ENCODE measurements around the gene SFRP4. TPM values are rescaled to one million over a fixed set of nuclear protein-coding genes. Genes with fewer than 3 reads are reported as not detected.
A peak's percentile ranks its signal among the peaks of the same experiment; 100 is the strongest.

SFRP4 gene
- total and polyA plus RNA-seq, 2 donors (not counting 1 experiment from before 2014, with no cell fraction given) = 1.5 to 7.3 TPM

GRCh38 chr7:37912756-37913155, 3.9 kb downstream of the SFRP4 start:
- H2AFZ ChIP-seq (ENCODE audit: low read length) = no peak overlapping the region
- no peak overlapping the region for H3K4me2 ChIP-seq (ENCODE audit: extremely low read depth, insufficient read depth, low read length)

GRCh38 chr7:37908221-37908788, 8.3 kb downstream of the SFRP4 start:
- Histone ChIP-seq H3K79me2 (ENCODE audit: control insufficient read depth, insufficient read depth, low read length) (no peaks in the 10 kb centered on the region), H3K9ac (ENCODE audit: insufficient read depth, low read length) (no peak overlapping the region), H4K20me1 (ENCODE audit: control insufficient read depth, extremely low read depth, insufficient read depth, low read length) (no peaks in the 10 kb centered on the region), H3K4me3 (replicated peaks in 1 of 4; ENCODE audit: control extremely low read depth in 1 of 4, insufficient read depth in 1 of 4, low read depth in 3 of 4, low read length in 4 of 4) (no peak overlapping the region), H3K27me3 (ENCODE audit: control insufficient read depth, insufficient read depth, low read length) (no peaks in the 10 kb centered on the region), H3K27ac (ENCODE audit: insufficient read depth, low read length) (no peak overlapping the region), H2AFZ (ENCODE audit: low read length) (no peak overlapping the region), H3K4me2 (ENCODE audit: extremely low read depth, insufficient read depth, low read length) (no peak overlapping the region), H3K9me3 (ENCODE audit: control insufficient read depth, insufficient read depth, low read depth, low read length) (no peaks in the 10 kb centered on the region), H3K36me3 (ENCODE audit: control insufficient read depth, insufficient read depth, low read length) (no peaks in the 10 kb centered on the region), H3K4me1 (ENCODE audit: control insufficient read depth, extremely low read depth, insufficient read depth, low read length) (peaks cover 2% of the 10 kb centered on the region)
- no peak for TF ChIP-seq CTCF (conservative IDR thresholded peaks at IDR 0.05 in 1 of 2, IDR thresholded peaks at IDR 0.05 in 1 of 2; ENCODE audit: low read depth in 1 of 2, low read length in 2 of 2)
- no peak for TF ChIP-seq EZH2 (IDR thresholded peaks at IDR 0.05; ENCODE audit: low read length, missing control alignments)
- peak; percentile 52 to 99 for DNase-seq (ENCODE audit: low read depth in 2 of 2)

More at GRCh38 chr7:37912756-37913155, 3.9 kb downstream of the SFRP4 start:
- Histone ChIP-seq H4K20me1 (ENCODE audit: control insufficient read depth, extremely low read depth, insufficient read depth, low read length) (no peaks in the 10 kb centered on the region), H3K4me3 (replicated peaks in 1 of 4; ENCODE audit: control extremely low read depth in 1 of 4, insufficient read depth in 1 of 4, low read depth in 3 of 4, low read length in 4 of 4) (no peak overlapping the region), H3K9ac (ENCODE audit: insufficient read depth, low read length) (no peak overlapping the region), H3K9me3 (ENCODE audit: control insufficient read depth, insufficient read depth, low read depth, low read length) (no peaks in the 10 kb centered on the region), H3K79me2 (ENCODE audit: control insufficient read depth, insufficient read depth, low read length) (no peaks in the 10 kb centered on the region), H3K36me3 (ENCODE audit: control insufficient read depth, insufficient read depth, low read length) (no peaks in the 10 kb centered on the region), H3K27ac (ENCODE audit: insufficient read depth, low read length) (no peak overlapping the region), H3K27me3 (ENCODE audit: control insufficient read depth, insufficient read depth, low read length) (peaks cover 6% of the 10 kb centered on the region), H3K4me1 (ENCODE audit: control insufficient read depth, extremely low read depth, insufficient read depth, low read length) (peaks cover 2% of the 10 kb centered on the region)
- DNase-seq (ENCODE audit: low read depth in 2 of 2) = peak in 1 of 2 donors; percentile 45
- no peak for TF ChIP-seq CTCF (conservative IDR thresholded peaks at IDR 0.05 in 1 of 2, IDR thresholded peaks at IDR 0.05 in 1 of 2; ENCODE audit: low read depth in 1 of 2, low read length in 2 of 2)
- TF ChIP-seq EZH2 (IDR thresholded peaks at IDR 0.05; ENCODE audit: low read length, missing control alignments) = no peak

GRCh38 chr7:37901890-37902524, 14.6 kb downstream of the SFRP4 start:
- H3K9me3 ChIP-seq (ENCODE audit: control insufficient read depth, insufficient read depth, low read depth, low read length) = no peaks in the 10 kb centered on the region
- no peaks in the 10 kb centered on the region for H3K27me3 ChIP-seq (ENCODE audit: control insufficient read depth, insufficient read depth, low read length)
- peak; percentile 36 to 85 for DNase-seq (ENCODE audit: low read depth in 2 of 2)
- no peak overlapping the region for H3K4me3 ChIP-seq (replicated peaks in 1 of 4; ENCODE audit: control extremely low read depth in 1 of 4, insufficient read depth in 1 of 4, low read depth in 3 of 4, low read length in 4 of 4)
- H3K36me3 ChIP-seq (ENCODE audit: control insufficient read depth, insufficient read depth, low read length) = no peaks in the 10 kb centered on the region
- H3K79me2 ChIP-seq (ENCODE audit: control insufficient read depth, insufficient read depth, low read length) = no peaks in the 10 kb centered on the region
- TF ChIP-seq EZH2 (IDR thresholded peaks at IDR 0.05; ENCODE audit: low read length, missing control alignments) (no peak), CTCF (conservative IDR thresholded peaks at IDR 0.05 in 1 of 2, IDR thresholded peaks at IDR 0.05 in 1 of 2; ENCODE audit: low read depth in 1 of 2, low read length in 2 of 2) (no peak)
- H3K4me1 ChIP-seq (ENCODE audit: control insufficient read depth, extremely low read depth, insufficient read depth, low read length) = peaks cover 10% of the 10 kb centered on the region
- no peak overlapping the region for H3K27ac ChIP-seq (ENCODE audit: insufficient read depth, low read length)
- no peak overlapping the region for H3K9ac ChIP-seq (ENCODE audit: insufficient read depth, low read length)
- no peak overlapping the region for H2AFZ ChIP-seq (ENCODE audit: low read length)
- no peak overlapping the region for H3K4me2 ChIP-seq (ENCODE audit: extremely low read depth, insufficient read depth, low read length)
- no peaks in the 10 kb centered on the region for H4K20me1 ChIP-seq (ENCODE audit: control insufficient read depth, extremely low read depth, insufficient read depth, low read length)

Measured in fibroblast of lung (primary cell).